ENCODE results near the gene SOCS4.

GRCh38 chr14:55052269-55052930 lies 25.4 kb downstream of the SOCS4 start:
- TF ChIP-seq, protein P1, sequence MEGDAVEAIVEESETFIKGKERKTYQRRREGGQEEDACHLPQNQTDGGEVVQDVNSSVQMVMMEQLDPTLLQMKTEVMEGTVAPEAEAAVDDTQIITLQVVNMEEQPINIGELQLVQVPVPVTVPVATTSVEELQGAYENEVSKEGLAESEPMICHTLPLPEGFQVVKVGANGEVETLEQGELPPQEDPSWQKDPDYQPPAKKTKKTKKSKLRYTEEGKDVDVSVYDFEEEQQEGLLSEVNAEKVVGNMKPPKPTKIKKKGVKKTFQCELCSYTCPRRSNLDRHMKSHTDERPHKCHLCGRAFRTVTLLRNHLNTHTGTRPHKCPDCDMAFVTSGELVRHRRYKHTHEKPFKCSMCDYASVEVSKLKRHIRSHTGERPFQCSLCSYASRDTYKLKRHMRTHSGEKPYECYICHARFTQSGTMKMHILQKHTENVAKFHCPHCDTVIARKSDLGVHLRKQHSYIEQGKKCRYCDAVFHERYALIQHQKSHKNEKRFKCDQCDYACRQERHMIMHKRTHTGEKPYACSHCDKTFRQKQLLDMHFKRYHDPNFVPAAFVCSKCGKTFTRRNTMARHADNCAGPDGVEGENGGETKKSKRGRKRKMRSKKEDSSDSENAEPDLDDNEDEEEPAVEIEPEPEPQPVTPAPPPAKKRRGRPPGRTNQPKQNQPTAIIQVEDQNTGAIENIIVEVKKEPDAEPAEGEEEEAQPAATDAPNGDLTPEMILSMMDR (IDR thresholded peaks at IDR 0.05; ENCODE audit: low read depth, low read length, poor library complexity, severe bottlenecking): no peak
- TF ChIP-seq EZH2phosphoT487 (IDR thresholded peaks at IDR 0.05; ENCODE audit: borderline replicate concordance, low read length): no peak
